Transverse colon (tissue), 4 donors: ENCODE results near the gene POR.

Experiments
- POLR2A ChIP-seq: fragments of 450-650 bp; IDR thresholded peaks from one replicate; pipeline ENCODE4 v1.6.1; 2016; ENCODE audit warnings: antibody characterized with exemption, mild to moderate bottlenecking, moderate library complexity
- POLR2AphosphoS5 ChIP-seq, 3 donors: sonication (generic); formaldehyde crosslinking; IDR thresholded peaks; one replicate each; pipeline ENCODE4 v1.6.1; 2016; ENCODE audit warnings: antibody characterized with exemption in 3 of 3
- TF ChIP-seq, protein P1 (sequence below), 5 experiments: fragments of 200-600 bp in 3 of 5; fragments of 450-650 bp in 2 of 5; sonication (generic) in 3 of 5; IDR thresholded peaks; 1 replicate in 2 of 5; 2 replicates in 3 of 5; pipeline ENCODE4 v1.5.1; 2016 to 2017; ENCODE audit warnings: antibody characterized with exemption in 5 of 5, inconsistent platforms in 3 of 5, mild to moderate bottlenecking in 2 of 5, moderate library complexity in 1 of 5

GRCh38 chr7:75967487-75967997 is 52.6 kb downstream of the POR start:
- TF ChIP-seq POLR2AphosphoS5 (IDR thresholded peaks at IDR 0.05) (peak in 1 of 3 donors; percentile 31), POLR2A (no peak)
- TF ChIP-seq, protein P1, sequence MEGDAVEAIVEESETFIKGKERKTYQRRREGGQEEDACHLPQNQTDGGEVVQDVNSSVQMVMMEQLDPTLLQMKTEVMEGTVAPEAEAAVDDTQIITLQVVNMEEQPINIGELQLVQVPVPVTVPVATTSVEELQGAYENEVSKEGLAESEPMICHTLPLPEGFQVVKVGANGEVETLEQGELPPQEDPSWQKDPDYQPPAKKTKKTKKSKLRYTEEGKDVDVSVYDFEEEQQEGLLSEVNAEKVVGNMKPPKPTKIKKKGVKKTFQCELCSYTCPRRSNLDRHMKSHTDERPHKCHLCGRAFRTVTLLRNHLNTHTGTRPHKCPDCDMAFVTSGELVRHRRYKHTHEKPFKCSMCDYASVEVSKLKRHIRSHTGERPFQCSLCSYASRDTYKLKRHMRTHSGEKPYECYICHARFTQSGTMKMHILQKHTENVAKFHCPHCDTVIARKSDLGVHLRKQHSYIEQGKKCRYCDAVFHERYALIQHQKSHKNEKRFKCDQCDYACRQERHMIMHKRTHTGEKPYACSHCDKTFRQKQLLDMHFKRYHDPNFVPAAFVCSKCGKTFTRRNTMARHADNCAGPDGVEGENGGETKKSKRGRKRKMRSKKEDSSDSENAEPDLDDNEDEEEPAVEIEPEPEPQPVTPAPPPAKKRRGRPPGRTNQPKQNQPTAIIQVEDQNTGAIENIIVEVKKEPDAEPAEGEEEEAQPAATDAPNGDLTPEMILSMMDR (IDR thresholded peaks at IDR 0.05) = no peak
